ENCODE results near the gene HERPUD2.
"Not testable (repeated sequence)": the region's sequence is repeated elsewhere in the genome, so short reads cannot be mapped to it uniquely, and the experiment has no call there.

Gene HERPUD2

GRCh38 chr7:35677582-35678356, 17.2 kb downstream of the HERPUD2 start:
- no peak for DNase-seq (ENCODE audit: low spot score)

GRCh38 chr7:35676211-35676610, 18.7 kb downstream of the HERPUD2 start:
- no peak for DNase-seq (ENCODE audit: low spot score)

DNA sequence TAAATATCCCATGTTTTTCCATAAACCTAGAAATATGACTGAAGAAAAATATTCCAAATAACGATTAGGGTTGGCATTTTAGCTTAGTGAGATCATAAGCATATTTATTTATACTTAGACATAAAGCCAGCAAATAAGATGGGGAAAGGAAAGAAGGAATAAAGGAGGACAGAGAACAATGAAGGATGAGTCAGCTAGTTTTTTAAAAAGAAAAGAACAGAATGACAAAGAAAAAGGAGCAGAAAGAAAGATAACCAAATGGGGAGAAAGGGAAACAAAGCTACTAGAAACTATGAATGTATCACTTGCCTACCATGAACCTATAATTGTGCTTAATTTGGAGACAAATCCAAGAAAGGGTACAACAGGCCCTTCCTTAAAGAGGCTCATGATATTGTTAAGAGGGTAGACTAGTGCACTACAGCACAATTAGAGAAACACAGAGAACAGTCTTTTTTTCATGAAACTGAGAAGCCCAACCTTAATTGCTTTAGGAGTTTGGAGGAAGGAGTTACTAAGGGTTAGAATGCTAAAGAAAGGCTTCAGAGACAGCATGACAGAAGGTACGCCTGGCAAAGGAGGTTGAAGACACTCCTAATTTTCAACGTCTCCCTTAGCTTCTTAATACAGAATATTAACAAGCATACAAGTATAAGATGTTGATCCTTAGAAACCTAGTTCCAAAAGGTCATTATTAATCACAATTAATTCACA, 23.9 kb downstream of the HERPUD2 start:
- no peak for DNase-seq (ENCODE audit: low spot score)

- DNase-seq (ENCODE audit: low spot score), result not testable (repeated sequence)
Observed at GRCh38 chr7:35660411-35660810, 34.5 kb downstream of the HERPUD2 start.

DNA sequence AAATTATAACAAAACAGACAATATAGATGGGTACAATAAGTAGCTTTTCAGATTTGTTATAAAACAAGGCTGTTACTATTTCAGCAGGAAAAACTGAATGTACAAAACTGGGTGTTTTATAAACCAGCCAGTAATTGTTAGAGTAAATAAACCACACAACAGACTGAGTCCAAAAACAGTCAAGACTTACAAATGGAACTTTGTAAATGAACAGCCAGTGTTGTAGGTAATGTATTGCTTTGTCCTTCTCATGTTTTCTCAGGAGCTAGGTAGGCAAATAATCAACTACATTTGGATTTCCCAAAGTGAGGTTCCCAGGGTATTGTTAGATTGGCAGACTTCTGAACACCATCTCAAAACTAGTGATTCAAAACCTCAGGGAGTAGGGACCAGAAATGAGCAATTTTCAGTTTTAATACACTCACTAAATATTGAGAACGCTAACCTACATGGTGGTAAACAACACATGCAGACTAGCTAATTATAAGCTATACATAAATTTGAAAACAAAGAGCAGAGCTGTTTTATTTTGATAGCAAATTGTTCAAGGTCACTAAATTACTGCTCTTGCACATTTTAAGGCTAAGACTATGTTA, 36.2 kb downstream of the HERPUD2 start:
- no peak for DNase-seq (ENCODE audit: low spot score)

DNA sequence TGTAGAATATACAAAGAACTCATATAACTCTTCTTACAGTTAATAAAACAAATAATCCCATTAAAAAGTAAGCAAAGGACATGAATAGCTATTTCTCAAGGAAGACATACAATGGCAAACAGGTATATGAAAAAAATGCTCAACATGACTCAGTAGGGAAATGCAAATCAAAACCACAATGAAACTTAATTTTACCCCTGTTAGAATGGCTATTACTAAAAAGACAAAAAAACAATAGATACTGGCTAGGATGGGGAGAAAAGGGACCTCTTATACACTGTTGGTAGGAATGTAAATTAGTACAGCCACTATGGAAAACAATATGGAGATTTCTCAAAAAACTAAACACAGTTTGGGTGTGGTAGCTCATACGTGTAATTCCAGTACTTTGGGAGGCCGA, 37.8 kb downstream of the HERPUD2 start:
- no peak for DNase-seq (ENCODE audit: low spot score)

GRCh38 chr7:35654558-35654957, 40.4 kb downstream of the HERPUD2 start:
- DNase-seq (ENCODE audit: low spot score), result not testable (repeated sequence)

DNA sequence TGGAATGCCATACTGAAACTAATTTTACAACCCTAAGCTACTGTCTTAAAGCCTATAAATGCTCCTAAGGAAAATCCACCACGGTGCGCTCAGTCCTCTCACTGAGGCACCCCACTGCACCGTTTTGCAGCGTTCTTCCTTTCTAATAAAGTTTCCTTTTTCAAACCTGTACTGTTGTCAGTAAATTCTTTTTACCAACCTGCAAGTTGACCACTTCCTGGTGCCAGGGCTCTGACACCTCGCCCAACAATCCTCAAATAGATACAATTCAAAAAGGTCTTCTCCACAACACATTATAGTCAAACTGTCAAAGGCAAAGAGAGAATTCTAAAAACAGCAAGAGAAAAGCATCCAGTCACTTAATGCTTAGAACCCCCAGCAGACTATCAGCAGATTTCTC, 42.8 kb downstream of the HERPUD2 start:
- no peak for DNase-seq (ENCODE audit: low spot score)

GRCh38 chr7:35650751-35651150, 44.2 kb downstream of the HERPUD2 start:
- DNase-seq (ENCODE audit: low spot score), result no peak

- no peak for DNase-seq (ENCODE audit: low spot score)
Observed at GRCh38 chr7:35649711-35650110, 45.2 kb downstream of the HERPUD2 start.

DNA sequence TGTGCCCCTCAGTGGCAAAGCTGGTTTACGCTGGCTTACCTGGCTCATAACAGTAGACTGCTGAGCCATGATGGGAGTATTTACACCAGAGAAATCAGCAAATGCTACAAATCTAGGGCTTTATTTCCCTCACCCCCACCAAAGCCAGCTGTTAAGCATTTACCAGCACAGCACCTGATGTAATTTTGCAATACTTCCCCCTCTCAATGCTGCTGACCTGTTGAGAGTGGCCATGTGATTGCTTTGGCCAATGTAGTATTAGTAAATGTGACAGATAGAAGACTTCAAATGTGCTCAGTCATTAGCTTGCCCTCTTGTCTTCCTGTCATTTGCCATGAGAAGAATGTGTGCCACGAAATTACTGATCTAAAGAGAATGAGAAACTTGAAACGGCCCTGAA, 46.6 kb downstream of the HERPUD2 start:
- DNase-seq (ENCODE audit: low spot score), result no peak

DNA sequence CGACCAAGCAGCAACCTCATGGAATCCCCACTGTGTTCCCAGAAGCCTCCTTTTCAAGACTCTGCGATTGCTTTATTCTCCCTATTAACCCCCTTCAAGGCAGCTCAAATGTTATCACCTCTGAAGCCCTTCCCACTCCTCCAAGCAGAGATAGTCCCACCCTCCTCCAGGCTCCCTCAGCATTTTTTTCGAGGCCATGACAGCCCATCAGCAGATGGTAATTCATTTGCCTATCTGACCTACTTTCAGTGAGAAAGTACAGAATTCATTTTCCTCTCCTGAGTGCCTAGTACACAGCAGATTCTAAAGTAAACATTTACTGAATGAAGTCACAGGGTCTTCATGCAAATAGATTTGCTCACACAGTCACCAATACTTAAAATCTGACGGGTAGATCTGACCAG, 47.8 kb downstream of the HERPUD2 start:
- DNase-seq (ENCODE audit: low spot score), result peak; percentile 68

DNA sequence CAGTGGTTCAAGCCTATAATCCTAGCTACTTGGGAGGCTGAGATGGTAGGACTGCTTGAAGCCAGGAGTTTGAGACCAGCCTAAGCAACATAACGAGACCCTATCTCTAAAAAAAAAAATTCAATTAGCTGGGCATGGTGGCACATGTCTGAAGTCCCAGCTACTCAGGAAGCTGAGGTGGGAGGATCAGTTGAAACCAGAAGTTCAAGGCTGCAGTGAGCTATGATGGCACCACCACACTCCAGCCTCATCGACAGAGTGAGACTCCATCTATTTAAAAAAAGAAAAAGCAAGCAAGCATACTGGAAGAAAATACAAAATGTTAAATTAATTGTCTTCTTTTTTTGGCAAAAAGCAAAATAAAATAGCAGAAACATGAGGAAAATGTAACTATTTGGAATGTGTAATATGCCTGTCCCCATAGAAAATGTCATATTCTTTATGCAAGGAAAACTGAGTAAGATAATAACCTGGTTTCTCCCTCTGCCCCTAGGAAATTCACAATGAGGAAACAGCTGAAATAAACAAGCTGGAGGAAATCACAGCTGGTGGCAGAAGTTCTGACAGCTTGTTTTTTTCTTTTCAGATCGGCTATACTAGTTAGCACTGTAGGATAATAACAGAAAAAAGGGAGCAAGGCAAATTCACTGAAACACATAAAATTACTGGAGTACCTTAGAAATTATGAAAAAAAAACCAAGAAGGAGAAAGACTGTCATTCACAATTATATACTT, 48.5 kb downstream of the HERPUD2 start:
- DNase-seq (ENCODE audit: low spot score), result no peak

DNA sequence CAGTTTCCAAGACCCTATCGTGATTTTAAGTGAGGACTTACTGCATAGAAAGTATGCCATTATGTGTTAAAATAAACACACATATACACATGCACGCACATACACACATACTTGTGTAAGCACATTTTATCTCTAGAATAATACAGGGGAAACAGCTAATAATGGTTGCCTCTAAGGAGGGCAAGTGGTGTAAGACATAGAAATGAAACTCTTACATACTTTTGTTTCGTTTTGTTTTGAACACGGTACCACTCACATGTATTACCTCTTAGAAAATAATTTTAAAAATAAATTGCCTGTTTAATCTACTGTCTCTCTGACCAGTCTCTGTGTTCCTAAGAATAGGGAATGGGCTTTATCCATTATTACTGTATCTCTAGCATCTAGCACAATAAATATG, 49.2 kb downstream of the HERPUD2 start:
- no peak for DNase-seq (ENCODE audit: low spot score)

DNA sequence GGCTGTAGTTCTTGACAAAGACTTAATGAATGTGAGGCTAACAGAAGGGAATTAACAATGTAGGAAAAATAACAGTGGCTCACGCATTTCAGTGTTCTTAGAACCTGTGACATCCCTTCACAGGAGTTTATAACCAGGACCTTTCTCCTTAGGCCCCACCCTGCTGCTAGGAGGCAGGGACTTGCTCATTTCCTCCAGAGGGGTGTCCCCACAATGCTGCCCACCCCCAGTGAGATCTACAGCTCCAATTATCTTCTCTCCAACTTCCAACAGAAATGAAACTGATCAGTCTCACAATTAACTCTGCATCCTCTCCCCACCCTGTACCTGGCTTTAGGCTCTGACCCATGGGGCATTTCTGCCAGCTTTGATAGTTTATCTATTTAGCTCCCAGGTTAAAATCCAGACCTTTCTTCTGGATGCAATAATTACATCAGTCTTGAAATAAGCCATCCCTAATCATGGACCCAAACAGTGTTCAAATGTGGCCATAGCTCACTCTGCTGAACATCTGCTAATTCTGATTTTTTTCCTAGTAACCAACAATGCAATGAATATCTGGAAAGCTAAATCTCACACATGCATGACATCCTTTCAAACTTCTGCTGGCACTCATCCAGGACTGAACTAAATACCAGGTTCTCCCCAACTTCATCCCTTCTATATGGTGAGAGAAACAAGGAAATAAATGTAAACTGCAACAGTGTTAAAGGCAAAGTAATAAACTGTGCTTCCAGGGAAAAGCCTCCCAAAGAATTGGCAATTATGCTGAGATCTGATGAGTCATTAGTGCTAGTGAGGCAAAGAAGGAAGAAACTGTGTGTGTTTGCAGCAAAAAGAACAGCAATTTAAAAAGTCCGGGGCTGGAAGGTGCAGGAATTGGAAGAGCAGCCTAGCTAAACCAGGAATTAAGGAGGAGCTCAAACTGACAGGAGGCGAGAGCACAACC, 64.6 kb downstream of the HERPUD2 start:
- DNase-seq (ENCODE audit: low spot score), result no peak

DNA sequence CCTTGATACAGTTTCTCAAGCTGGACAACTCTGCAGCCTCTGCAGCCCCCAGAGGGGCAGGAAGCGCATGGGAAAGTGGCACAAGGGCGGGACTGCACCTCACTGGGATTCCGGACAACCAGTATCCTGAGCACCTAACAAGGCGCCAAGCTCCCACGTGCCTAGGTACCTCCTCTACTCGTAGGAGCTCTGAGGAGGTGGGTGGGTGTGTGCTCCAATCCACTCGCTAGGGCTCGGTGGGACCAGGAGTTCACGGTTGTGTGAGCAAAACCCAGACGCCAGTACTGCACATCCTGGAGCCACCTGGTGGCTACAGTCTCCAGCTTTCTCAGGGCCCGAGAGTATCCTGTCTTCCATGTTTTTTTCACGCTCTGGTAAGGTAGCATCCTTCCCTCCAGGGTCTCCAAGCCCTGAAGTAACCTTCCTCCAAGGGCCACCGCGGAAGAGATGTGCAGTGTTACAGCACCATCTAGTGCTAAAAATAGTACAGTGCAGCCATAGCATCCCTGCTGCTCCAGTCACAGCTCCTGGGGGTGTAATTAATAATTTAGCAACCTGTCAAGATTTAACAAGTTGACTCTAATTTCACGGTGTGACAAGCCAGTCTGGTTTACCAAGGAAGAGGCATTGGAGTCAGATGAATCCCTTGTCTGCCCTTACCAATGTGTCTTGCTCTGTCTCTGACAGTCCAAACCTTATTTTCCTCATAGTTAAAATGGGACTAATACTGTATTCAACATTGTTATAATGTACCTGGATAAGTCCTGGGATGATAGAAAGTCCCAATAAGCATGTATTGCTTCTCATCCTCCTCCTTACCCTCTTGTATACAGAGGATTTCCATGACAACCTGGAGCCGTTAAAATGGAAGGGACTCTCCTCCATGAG, 70.4 kb downstream of the HERPUD2 start:
- DNase-seq (ENCODE audit: low spot score), result peak; percentile 77

- DNase-seq (ENCODE audit: low spot score), result no peak
Observed at GRCh38 chr7:35623381-35623780, 71.6 kb downstream of the HERPUD2 start.

GRCh38 chr7:35619863-35620262, 75.1 kb downstream of the HERPUD2 start:
- no peak for DNase-seq (ENCODE audit: low spot score)

DNA sequence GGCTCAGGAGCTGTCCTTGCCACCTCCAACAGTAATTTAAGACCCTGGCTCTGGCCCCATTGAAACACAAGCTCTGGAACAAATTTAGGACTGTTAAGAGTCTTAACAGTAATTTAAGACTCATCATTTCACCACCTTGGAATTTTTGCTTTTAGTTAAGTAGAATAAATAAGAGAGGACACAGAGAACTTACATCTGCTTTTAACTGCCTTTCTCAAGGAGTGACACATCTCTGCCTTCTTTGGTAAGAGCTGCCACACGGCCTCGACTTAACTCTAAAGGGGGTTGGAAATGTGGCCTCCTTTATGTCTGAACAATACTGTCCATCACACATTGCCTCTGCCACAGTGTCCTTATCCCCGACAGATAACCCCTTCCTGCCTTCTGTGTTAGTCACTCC, 77.9 kb downstream of the HERPUD2 start:
- no peak for DNase-seq (ENCODE audit: low spot score)

GRCh38 chr7:35613150-35613549, 81.8 kb downstream of the HERPUD2 start:
- DNase-seq (ENCODE audit: low spot score), result no peak
